ENCODE measurements around the gene C1orf115.
"Not testable (repeated sequence)": the region's sequence is repeated elsewhere in the genome, so short reads cannot be mapped to it uniquely, and the experiment has no call there.

The C1orf115 gene

GRCh38 chr1:220694866-220695382 lies 4.8 kb downstream of the C1orf115 start:
- no peak for DNase-seq

DNA sequence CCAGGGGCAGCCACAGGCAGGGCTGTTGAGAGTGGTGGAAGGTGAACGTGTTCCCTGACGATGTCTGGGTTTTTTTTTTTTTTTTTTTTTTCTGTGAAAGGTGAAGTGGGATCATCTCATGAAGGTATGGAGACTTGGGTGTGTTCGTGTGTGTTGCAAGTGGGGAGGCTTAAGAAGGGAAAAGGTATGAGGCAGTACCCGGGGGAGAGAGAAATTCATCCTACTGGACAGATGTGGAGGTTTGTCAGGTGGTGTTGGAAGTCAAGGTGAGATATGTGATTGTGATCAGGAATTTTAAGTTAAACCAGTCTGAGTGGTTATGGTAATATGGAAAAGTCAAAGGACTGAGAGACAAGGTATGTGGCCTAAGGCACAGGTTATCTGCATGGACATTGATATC lies 5.3 kb downstream of the C1orf115 start:
- DNase-seq: no peak

GRCh38 chr1:220696226-220696862 lies 6.2 kb downstream of the C1orf115 start:
- DNase-seq: no peak

DNA sequence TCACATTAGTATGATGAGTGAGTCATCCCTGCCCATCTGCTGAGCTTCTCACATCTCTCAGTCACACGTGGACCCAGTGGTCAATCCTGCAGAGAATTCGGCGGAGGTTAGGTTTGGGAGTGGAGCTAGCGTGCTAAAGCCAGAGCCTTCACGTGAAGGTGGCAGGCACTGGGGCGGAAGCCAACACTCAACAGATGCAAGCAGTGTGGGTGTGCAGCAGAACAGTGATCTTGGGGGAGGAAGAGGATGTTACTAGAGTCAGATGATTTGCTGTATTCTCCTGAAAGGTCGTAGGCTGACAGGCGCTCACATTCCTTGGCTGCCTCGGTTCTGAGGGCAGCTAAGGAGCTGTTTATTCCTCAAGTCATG lies 6.7 kb downstream of the C1orf115 start:
- no peak for DNase-seq

DNA sequence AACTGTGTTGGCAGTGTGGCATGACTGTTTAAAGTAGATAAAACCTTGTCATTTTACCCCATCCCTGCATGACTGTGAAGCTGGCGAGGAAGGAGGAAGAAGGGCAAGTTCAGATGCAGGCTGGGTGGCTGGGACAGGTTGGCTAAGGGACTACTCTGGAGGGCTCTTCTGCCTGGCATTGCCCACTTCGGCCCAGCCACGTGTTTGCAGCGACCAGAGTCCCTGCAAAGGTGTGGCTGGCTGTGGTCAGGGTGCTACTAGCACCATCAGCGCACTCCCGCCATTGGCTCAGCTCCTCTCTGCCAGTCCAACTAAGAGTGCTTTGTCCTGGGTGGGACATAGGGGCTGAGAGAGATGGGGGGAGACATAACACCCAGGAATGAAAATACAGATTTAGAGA lies 7.2 kb downstream of the C1orf115 start:
- DNase-seq: no peak

GRCh38 chr1:220698607-220699016 lies 8.4 kb downstream of the C1orf115 start:
- DNase-seq: no peak

DNA sequence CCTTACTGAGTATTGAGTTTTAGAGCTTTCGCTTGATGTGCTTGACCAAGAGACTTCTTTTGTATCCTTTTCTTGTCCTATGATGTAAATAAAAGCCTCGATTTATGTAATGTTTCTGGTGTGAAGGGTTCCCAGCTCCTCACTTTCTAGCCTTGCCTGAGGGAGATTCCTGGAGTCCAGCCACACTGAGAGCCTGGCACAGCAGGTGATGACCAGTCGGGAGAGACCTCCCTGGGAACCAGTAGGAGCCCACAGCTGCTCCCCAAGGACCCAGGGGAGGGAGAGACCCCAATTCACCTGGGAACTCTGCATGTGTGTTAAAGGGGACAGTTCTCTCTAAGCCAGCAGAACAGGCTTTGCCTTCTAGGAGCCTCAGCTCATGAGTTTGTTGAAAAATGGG lies 8.9 kb downstream of the C1orf115 start:
- DNase-seq: no peak

GRCh38 chr1:220700556-220701179 lies 10.5 kb downstream of the C1orf115 start:
- no peak for DNase-seq

DNA sequence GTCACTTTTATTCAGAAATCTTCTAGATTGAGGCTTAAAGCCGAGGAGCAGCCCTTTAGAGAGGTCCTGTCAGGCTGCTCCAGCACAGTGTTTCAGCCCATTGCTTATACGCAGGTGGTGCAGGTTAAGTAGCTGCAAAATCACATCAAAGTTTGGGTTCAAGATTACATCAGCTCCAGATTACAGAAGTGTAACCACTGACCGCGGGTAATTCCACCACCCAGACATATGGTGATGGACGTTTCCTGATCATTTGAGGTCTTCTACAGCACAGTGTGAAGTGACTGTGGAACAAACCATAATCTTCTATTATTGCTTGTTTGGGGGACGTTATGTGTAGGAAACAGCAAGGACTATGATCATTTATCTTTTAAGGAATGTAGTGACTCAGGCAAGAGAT lies 11.8 kb downstream of the C1orf115 start:
- DNase-seq: no peak

DNA sequence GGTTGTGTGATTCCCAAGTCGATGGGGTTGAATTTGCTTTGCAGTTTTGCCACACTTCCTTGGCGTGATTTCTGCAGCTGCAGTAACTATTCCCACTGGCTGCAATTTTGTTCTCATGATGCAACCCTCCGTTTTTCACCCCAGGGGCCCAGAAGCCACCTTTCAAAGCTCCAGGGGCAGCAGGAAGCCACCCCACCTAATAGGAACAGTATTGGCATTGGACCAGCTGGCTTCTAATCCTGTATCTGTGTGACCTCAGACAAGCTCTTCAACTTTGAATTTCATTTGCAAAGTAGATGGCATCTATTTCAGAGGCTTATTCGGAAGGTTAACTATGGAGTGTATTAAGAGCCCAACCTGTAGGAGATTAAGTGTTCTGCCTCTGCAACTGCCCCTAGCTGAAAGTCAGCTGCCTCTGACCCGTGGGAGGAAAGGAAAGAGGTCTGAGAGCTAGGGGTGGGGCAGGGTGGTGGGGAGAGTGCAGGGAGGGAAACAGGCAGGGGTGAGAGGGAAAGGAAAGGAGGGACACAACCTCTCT lies 12.6 kb downstream of the C1orf115 start:
- DNase-seq: no peak

GRCh38 chr1:220703305-220703704 lies 13.1 kb downstream of the C1orf115 start:
- DNase-seq: no peak

DNA sequence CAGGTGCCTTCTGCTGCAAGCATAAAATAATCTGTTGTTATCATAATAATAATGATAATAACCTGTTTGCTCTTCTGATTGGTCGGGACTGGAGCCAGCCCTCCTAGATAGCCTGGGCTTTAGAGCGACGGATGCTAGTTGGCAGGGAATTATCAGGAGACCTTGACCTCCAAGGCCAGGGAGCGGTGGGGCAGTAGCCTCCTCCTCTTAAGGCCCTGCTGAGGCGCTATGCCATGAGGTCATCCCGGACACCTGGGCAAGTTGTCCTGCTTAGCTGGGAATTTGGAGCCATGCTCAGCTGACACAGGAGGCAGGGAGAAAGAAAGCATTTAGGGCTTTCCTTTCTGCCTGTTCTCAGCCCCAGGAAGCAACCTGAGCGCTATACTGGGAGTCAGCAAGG lies 15.6 kb downstream of the C1orf115 start:
- DNase-seq: no peak

DNA sequence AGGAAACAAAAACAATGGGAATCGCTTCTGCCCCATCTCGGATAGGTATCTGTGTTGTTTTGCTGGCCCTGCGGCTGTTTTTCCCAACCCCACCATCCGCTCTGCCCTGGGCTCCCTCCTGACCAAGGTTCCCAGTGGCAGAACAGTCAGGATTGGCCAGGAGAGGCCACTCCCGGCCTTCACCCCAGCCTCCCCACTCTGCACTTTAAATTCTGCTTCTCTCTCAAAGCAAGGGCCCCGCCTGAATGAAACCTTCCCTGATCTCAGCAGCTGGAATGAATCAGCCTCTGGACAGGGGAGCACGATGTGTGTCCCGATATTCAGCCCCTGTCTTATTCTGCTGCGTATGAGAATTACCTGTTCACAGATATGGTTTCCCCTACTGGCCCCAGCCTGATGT lies 16.3 kb downstream of the C1orf115 start:
- no peak for DNase-seq

DNA sequence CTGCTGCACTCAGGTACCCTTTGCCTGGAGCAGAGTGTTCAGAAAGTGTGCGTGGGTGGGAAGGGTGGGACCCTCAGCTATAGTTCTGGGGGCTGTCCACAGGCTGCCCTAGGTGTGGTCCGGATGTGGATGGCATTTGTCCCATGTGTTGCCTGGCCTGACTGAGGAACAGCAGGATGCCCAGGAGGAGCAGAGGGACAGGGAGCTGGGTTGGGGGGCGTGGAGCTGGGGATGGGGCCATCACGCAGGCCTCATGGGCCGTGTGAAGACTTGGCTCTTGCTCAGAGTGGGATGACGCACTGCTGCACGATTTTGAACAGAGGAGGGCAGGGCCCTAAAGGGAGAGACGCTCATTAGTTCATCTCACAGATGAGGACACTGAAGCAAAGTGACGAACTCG lies 17.0 kb downstream of the C1orf115 start:
- no peak for DNase-seq

DNA sequence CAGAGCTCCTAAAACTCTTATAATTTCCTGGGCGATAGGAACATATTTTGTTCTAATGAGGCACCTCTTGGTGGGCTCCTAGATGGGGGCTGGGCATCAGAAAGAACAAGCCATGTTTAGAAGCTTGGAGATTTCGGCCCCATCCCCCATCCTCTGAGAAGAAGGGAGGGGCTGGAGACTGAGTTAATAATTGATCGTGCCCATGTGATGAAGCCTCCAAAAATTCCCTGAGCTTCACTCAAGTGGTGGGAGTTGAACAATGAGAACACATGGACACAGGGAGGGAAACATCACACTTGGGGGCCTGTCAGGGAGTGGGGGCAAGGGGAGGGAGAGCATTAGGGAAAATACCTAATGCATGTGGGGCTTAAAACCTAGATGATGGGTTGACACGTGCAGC lies 18.1 kb downstream of the C1orf115 start:
- no peak for DNase-seq

- no peak for DNase-seq
Observed at GRCh38 chr1:220708936-220709801, 19.0 kb downstream of the C1orf115 start.

DNA sequence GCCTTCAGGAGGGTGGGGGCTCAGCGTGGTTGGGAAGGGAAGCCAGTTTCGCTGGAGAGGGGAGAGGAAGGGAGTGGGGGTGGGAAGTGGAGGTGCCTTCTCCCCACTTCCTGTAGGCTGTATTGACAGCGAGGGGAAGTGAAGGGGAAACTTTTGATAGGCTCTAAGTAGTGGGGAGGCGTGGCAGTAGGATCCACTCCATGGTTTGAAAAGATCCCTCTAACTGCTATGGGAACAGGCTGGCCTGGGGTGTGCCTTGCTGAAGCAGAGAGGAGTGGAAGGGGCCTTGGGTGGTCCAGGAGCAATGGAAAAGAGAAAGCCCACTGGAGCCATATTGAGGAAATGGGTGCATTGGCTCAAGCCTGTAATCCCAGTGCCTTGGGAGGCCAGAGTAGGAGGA lies 20.2 kb downstream of the C1orf115 start:
- no peak for DNase-seq

DNA sequence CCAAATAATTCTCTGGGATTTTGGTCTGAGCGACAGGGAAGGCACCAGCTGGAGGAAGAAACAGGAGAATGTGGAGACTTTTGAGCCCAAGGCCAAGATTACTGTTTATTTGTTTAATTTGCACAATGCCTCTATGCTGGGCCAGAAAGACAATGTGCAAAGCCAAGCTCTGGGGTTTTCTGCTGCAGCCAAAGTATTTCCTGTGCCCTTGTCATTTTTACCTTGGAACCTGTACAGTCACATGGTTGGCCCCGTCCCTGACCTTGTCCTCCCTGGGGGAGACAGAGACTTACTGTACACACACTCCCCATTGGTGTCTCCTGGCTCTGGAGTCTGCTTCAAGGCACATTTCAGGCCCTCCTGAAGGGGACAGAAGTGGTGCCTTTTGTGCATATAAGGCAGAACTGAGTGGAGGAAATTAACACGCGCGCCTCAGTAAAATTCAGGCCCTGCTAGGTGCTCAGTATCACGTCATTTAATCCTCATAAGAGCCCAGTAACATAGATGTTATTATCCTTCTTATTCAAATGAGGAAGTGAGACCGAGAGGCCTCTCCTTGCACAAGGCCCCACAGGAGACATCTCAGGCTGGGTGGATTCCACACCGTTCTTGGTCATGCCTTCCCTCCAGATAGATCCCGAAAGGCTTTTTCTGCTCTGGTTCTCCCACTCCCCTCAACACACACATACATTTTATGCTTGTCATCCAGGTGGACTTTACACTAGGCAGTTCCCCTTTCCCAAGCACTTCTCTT lies 21.1 kb downstream of the C1orf115 start:
- no peak for DNase-seq

GRCh38 chr1:220715986-220716385 lies 25.8 kb downstream of the C1orf115 start:
- DNase-seq: not testable (repeated sequence)

- DNase-seq: no peak
Observed at GRCh38 chr1:220717800-220718640, 27.9 kb downstream of the C1orf115 start.

- not testable (repeated sequence) for DNase-seq
Observed at GRCh38 chr1:220721266-220721665, 31.1 kb downstream of the C1orf115 start.

- no peak for DNase-seq
Observed at GRCh38 chr1:220726634-220727033, 36.5 kb downstream of the C1orf115 start.
